GM19238 (cell line): ENCODE measurements around the gene CDH4.

ENCODE experiments used
- DNase-seq: peaks from one replicate; pipeline ENCODE4 v3.0.0; 2011; ENCODE audit warnings: low spot score; ENCODE audit not compliant: insufficient read length

The CDH4 gene

GRCh38 chr20:61646453-61646852, 394.4 kb downstream of the CDH4 start:
- no peak for DNase-seq

DNA sequence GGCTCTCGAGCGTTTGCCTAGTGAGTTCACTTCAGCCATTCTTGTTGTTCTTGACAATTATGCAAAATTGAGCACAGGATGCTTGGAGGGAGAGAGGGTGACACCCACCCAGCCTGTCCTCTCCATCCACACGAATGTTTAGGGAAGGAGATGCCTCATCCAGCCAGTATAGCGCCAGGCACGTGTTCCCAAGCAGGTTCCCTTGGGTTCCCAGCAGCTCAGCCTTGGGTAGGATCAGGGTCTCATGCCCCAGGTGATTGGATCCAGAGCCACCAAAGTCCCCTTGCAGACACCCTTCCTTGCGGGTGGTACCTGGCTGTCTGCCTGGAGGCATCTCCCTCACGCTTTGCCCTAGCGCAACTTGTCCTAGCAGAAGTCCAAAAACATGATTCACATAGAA, 394.9 kb downstream of the CDH4 start:
- DNase-seq, result no peak

DNA sequence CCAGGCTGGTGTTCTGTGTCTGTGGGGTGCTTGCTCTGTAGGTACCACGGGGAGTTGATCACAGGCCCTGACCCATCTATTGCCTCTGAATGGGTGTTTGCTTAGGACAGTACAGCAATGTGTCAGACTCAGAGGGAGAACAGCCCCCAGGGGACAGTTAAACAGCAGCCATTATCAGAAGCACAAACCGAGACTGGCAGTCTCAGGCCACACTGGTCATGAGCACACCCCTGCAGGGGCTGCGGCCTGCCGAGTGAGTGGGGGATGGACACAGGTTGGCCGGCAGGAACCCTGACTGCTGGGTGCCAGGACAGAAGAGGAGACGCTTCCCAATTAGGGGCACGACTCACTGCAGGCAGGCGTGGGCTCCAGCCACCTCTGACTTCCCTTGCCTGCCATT, 395.6 kb downstream of the CDH4 start:
- no peak for DNase-seq

DNA sequence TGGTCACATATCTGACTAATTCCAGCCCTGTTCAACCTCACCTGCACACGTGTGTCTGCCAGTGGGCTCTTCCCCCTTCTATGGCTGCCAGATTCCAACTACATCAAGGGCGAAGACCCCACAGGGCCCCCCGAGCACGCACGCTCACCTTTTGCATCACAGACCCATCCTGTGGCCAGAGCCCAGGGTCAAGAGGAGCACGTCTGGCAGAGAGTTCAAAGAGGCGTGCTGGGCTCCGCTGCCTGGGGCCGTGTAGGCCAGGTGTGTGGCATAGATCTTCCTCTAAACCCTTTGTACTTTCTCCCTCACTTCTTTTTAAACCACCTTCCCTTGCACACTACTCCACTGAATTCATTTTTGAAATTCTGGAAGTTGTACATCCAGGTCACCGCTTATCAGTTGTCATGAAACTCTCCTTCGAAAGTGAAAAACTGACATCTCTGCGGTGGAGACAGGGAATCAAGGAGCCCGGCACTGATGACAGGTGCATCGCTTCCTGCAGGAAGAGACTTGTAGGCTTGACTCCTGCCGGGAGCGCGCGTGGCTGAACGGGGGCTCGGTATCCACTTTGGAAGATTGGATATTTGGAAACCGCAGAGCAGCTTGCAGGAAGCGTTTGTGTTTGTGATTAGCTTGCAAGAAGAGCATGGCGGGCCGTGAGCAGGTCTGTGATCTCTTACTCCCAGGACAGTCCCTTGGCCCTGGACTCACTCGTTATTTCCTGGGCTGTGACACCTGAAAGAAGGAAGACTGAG, 397.2 kb downstream of the CDH4 start:
- DNase-seq, result no peak

DNA sequence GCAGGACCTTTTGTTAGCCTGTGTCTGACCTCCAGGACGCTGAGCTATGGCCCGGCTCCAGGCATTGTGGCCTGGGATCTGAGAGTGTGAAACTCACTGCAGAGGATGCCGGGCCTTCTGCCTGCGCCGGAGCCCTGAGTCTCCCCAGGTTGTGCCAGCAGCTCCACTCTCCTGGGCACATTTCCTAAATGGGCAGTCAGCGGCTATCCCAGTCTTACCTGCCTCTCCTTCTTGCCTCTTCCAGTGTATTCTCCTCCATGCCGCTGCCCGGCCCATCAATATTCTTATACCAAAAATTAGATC, 397.8 kb downstream of the CDH4 start:
- DNase-seq, result no peak

DNA sequence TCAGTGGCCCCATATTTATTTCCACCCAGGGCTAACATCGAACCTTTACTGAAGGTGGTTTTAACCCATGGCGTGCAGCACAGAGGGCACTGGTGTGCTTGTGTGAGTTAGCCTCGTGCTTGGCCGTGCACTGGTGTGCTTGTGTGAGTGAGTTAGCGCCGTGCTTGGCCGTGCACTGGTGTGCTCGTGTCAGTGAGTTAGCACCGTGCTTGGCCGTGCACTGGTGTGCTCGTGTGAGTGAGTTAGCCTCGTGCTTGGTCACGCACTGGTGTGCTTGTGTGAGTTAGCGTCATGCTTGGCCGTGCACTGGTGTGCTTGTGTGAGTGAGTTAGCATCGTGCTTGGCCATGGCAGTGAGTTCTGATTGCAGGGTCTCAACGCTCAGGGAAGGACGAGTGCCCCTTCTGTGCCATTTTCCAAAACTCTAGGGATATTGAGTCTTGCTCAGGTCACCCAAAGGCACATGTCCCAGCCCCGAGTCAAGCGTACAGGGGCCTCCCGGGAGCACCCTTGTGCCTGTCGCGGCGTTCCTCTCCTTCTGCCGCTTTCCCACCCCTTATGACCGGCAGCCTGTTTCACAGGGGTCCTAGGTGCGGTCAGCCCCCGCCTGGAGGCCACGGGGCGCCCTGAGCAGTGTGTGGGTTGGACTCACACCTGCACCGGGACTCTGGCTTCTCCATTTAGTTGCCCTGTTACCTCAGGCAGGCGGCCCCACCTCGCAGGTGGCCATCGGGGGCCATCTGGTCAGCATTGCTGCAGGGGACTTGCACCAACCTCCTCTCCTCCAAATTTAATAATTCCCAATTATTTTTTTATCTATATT, 399.1 kb downstream of the CDH4 start:
- no peak for DNase-seq

DNA sequence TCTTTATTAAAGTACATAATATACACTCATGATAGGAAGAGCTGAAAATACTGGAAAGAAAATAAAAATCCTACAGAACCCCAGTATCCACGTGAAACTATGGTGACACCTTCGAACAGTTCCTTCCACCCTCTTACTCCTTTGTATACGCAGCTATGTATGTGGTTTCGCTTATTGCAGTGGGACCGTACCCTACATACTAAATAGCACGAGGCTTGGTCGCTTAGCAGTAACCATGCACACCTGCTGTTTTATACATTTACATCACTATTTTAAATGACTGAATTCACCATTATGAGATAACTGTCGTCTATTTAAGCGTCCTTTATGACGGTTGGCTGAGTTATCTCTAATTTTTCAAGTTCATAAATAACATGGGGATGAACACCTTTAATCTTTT, 400.1 kb downstream of the CDH4 start:
- DNase-seq, result no peak

GRCh38 chr20:61654726-61655125, 402.7 kb downstream of the CDH4 start:
- no peak for DNase-seq

- no peak for DNase-seq
Measured at GRCh38 chr20:61655591-61655990, 403.5 kb downstream of the CDH4 start.

DNA sequence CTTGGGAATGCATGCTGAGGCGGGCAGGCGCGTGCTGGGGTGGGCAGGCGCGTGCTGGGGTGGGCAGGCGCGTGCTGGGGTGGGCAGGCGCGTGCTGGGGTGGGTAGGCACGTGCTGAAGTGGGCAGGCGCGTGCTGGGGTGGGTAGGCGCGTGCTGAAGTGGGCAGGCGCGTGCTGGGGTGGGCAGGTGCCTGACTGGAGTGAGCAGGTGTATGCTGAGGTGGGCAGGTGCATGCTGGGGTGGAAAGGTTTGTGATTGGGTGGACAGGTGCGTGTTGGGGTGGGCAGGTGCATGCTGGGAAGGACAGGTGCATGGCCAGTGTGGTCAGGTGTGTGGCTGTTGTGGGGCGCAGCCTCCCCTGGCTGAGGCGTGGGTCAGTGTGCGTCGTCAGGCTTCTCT, 404.1 kb downstream of the CDH4 start:
- no peak for DNase-seq

GRCh38 chr20:61657721-61658377, 405.8 kb downstream of the CDH4 start:
- no peak for DNase-seq

- DNase-seq, result no peak
Measured at GRCh38 chr20:61658563-61658962, 406.5 kb downstream of the CDH4 start.

- DNase-seq, result no peak
Measured at GRCh38 chr20:61659246-61659993, 407.4 kb downstream of the CDH4 start.

- DNase-seq, result no peak
Measured at GRCh38 chr20:61659994-61660346, 407.9 kb downstream of the CDH4 start.

DNA sequence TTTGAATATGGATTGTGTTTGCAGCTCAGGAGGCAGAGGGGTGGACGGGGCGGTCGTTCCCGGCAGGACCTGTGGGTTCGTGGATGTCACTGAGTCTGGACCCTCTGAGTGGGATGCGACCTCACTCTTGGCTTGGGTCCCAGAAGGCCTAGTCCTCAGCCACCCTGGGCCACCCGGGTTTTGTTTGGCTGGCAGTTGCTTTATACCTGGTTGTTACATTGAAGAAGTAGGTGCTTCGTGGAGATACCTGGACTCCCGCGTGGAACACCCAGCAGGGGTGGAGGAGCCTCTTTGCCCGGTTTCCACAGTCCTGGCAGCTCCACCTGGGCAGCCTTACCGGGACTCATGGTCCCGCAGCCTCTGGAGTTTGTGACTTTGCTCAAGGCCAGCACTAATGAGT, 408.5 kb downstream of the CDH4 start:
- no peak for DNase-seq

GRCh38 chr20:61661025-61661424, 409.0 kb downstream of the CDH4 start:
- DNase-seq, result no peak

GRCh38 chr20:61661583-61661982, 409.5 kb downstream of the CDH4 start:
- DNase-seq, result no peak

- no peak for DNase-seq
Measured at GRCh38 chr20:61662226-61662967, 410.3 kb downstream of the CDH4 start.

DNA sequence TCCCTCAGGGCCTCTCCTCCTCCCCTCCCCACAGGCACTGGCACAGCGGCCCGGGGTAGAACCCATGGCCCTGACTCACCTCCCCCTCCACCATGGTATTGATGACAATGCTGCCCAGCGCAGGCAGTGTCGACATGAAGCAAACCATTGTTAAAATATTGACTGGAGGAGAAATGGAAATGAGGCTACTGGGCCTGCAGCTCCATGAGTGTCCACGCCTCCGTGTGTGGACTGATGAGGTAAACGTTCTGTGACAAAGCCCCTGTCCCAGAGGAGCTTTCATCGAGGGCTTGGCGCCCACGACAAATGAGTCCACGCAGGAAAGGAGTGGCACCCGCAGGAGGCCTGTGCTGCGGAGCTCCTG, 410.9 kb downstream of the CDH4 start:
- DNase-seq, result no peak

GRCh38 chr20:61663521-61664425, 411.7 kb downstream of the CDH4 start:
- DNase-seq, result no peak
